K562 treated with DMSO at 1 percent for 4 hours (cell line): ENCODE results near the gene NPHP3. TPM values are rescaled to one million over a fixed set of nuclear protein-coding genes. Genes with fewer than 3 reads are reported as not detected.

ENCODE experiments used
- total RNA-seq: library from RNA; unstranded; fragments of 300-600 nt; gene quantifications from 2 replicates; pipeline ENCODE4 v1.2.3, GENCODE V29; 2022; ENCODE audit not compliant: insufficient read depth

NPHP3 gene, protein sequence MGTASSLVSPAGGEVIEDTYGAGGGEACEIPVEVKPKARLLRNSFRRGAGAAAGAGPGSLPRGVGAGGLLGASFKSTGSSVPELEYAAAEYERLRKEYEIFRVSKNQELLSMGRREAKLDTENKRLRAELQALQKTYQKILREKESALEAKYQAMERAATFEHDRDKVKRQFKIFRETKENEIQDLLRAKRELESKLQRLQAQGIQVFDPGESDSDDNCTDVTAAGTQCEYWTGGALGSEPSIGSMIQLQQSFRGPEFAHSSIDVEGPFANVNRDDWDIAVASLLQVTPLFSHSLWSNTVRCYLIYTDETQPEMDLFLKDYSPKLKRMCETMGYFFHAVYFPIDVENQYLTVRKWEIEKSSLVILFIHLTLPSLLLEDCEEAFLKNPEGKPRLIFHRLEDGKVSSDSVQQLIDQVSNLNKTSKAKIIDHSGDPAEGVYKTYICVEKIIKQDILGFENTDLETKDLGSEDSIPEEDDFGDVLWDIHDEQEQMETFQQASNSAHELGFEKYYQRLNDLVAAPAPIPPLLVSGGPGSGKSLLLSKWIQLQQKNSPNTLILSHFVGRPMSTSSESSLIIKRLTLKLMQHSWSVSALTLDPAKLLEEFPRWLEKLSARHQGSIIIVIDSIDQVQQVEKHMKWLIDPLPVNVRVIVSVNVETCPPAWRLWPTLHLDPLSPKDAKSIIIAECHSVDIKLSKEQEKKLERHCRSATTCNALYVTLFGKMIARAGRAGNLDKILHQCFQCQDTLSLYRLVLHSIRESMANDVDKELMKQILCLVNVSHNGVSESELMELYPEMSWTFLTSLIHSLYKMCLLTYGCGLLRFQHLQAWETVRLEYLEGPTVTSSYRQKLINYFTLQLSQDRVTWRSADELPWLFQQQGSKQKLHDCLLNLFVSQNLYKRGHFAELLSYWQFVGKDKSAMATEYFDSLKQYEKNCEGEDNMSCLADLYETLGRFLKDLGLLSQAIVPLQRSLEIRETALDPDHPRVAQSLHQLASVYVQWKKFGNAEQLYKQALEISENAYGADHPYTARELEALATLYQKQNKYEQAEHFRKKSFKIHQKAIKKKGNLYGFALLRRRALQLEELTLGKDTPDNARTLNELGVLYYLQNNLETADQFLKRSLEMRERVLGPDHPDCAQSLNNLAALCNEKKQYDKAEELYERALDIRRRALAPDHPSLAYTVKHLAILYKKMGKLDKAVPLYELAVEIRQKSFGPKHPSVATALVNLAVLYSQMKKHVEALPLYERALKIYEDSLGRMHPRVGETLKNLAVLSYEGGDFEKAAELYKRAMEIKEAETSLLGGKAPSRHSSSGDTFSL (N-terminal part only)
- total RNA-seq, result 2.0 and 3.8 TPM in 2 replicates

DNA sequence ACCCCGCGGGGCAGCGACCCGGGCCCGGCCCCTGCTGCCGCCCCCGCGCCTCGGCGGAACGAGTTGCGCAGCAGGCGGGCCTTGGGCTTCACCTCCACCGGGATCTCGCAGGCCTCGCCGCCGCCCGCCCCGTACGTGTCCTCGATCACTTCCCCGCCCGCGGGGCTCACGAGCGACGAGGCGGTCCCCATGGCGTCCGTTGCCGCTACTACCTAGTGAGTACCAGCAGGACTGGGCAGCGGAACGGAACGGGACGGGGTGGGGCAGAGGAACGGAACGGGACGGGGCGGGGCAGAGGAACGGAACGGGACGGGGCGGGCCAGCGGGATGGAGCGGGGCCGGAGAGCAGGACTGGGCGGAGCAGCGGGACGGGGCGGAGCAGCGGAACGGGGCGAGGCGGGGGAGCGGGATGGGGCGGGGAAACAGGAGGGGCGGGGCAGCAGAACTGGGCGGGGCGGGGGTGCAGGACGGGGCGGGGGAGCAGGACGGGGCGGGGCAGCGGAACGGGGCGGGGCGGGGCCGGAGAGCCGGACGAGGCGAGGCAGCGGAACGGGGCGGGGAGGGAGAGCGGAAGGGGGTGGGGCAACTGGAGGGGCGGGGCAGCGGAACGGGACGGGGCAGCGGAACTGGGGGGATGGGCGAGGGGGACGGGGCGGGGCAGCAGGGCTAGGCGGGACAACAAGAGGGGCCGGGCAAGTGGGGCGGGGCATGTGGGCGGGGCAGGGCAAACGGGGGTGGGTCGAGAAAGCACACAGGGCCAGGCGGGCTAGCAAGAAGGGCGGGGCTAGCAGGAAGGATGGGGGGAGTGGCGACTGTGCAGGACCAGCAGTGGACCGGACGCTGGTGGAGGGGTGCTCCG lies at the start of gene NPHP3:
Gene NPHP3 (minus strand): TSS at position 245 of the 859 bp plus-strand sequence. CDS start 54 bp downstream, at position 191.

DNA sequence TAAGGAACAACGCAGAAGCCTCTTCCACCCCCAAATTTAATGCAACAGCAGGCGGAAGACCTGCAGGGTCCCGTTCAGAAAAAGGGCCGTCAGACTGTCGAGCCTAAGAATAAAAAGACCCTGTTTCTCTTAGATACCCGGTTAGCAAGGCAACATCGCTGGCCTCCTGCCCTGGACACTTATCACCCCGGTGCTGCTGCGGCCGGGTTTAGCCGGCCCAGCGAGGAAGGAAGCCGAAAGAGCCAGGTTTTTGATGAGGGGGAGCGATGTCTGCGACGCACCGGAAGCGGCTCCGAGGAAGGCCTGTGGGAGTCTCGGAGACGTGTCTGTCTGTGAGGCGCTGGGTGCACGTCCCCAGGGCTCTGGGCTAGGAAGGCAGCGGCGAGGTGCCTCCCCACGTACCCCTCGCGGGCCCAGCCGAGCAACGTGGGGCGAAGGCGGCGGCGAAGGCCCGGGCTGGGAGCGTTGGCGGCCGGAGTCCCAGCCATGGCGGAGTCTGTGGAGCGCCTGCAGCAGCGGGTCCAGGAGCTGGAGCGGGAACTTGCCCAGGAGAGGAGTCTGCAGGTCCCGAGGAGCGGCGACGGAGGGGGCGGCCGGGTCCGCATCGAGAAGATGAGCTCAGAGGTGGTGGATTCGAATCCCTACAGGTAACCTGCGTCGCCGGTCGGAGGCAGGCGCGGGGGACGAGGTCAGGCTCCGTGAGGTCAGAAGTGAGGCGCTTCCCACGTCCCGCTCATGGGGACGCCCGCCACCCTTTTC lies 62.0 kb downstream of the NPHP3 start, which contains the start of gene UBA5:
Gene UBA5 (plus strand): TSS at position 278 of the 759 bp plus-strand sequence. CDS start 209 bp downstream, at position 487.

DNA sequence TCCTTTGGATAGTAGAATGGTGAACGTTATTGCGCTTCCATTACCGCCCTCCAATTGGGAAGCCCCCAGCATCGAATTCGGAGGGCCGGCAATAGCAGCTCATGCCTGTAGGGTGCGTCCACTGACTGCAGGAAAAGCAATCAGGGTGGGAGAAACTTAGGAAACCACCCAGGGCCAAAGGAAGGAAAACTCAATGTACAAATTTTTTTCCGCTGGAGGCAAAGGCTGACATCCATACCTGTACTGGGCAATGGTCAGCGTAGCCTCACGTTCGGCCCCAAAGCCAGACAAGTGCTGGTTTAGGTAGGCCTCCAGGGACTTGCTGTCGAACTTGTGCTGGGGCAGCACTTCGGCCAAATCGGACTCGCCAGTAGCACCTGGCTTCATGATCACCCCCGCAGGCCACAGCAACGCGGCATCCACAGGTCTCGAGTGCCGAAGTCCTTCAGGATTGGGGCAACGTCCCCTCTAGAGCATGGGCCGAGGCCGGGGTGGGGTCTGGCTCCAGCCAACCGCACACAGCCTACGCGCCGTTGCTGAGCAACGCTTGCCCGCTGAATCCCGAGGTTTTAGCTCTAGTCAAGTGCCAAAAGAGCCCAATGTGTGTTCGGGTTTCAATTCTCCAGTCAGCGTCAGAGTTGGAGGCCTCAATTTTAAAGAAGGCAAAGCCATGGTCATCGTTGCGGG lies 62.7 kb downstream of the NPHP3 start, which contains the start of gene ACAD11:
Gene ACAD11 (minus strand): TSS at position 445 of the 687 bp plus-strand sequence. CDS start 58 bp downstream, at position 387.

Other genes starting within 250 kb of the NPHP3 start
- gene ACKR4, start 125.1 kb downstream of the NPHP3 start, total RNA-seq, result not detected in 2 replicates
- gene ACAD11, start 62.6 kb downstream of the NPHP3 start, total RNA-seq, result 1.7 and 2.2 TPM in 2 replicates
- gene UBA5, start 62.1 kb downstream of the NPHP3 start, total RNA-seq, result 18.6 and 20.2 TPM in 2 replicates